GM18951 (cell line): Measurements from ENCODE around the gene PRSS27.
"Not testable (repeated sequence)": the region's sequence is repeated elsewhere in the genome, so short reads cannot be mapped to it uniquely, and the experiment has no call there.

Experiments used
- POLR2A ChIP-seq: IDR thresholded peaks from 4 replicates; pipeline ENCODE4 v1.6.1; 2011; ENCODE audit warnings: mild to moderate bottlenecking; ENCODE audit not compliant: insufficient read length, insufficient read depth; ENCODE audit errors: extremely low read depth
- in situ Hi-C: fragments of 300-500 bp; cut with MboI; formaldehyde crosslinking; loops from one replicate; pipeline ENCODE4 v1.12.0; 2022; ENCODE audit warnings: low sequenced_read_pairs, mixed read lengths, inconsistent platforms; ENCODE audit not compliant: unreplicated experiment

The PRSS27 gene

DNA sequence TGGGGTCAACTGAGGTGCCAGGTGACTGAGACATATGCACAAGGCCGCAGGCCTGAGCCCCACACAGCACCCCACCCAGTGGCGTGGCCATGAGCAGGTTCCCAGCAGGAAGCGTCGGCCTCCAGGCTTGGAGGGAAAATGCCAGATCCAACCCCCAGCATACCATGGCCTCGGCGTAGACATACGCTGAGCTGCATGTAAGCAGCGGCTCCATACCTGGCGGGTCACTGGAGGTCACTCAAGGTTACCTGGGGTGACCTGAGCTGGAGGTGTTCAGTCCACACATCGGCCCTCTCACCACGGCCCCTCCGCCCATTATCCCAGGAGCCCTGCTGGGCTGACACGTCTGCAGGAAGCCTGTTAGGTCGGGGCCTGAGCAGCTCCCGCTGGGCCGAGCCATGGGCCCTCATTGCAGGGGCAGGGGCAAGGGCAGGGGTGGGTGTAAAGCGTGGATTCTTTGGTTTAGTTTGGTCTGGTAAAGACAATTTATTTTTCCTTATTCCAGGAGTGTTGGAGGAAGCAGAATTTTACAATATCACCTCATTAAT is 22.5 kb downstream of the PRSS27 start:
- TF ChIP-seq POLR2A, result no peak
- in situ Hi-C loops, result no loop called here

DNA sequence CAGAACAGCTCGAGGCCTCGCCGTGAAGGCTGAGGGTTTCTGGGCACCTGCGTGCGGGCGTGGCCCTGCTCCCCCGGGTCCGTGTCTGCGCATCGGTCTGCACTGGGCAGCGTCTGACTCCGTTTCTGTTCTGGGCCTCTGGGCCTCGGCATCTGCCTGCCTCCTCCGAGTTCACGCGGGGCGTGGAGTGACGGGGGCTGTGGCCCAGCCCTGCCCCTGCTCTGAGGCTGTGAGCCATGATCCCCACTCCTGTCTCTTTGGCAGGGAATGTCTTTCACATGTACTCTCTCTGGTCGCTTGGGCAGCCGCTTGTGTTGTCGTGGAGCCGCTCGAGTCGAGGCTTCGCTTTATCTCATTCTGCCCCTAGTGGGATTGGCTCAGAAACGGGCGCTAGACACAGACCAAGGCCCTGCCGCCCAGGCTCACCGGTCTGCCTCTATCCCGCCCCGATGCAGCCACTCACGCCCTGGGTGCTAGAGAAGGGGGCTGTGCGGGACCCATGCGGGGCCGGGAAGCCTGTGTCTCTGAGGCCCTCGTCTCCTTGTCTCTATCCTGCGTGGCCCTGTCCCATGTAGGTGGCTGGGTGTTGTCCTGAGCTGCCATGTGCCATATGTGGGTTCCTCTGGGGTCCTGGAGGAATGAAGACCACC is 23.3 kb downstream of the PRSS27 start:
- in situ Hi-C loops, result not testable (repeated sequence)

DNA sequence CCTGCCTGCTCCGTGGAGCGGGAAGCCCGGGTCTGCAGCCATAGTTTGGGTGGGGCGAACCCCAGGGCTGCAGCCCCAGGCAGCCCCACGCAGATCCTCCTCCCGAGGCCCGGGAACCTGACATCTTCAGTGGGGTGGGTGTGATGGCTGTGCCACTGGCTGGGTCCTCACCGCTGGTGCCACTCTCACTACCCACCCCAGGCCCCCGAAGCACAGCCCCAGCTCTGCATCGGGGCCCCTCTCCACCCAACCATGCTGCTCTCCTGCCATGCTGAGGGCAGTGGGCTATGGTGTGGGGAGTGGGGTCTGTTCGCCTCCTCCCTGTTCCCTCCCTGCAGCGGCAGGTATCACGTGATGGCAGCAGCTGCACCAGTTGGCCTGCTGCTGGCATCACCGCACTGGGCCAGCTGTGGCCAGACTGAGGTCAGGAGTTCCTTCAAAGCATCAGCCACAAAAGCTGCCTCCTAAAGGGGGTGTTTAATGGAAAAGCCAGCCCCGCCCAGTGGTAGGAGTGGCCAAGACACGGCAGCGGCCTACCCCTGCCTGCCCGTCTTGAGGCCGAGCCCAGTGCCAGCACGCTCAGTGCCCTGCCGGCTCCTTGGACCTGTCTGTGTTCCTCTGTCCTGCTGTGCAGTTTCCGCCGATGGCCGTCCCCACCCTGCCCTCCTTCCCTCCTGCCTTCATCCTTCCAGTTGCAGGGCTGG is 26.9 kb downstream of the PRSS27 start:
- no peak for TF ChIP-seq POLR2A
- in situ Hi-C loops, result no loop called here

DNA sequence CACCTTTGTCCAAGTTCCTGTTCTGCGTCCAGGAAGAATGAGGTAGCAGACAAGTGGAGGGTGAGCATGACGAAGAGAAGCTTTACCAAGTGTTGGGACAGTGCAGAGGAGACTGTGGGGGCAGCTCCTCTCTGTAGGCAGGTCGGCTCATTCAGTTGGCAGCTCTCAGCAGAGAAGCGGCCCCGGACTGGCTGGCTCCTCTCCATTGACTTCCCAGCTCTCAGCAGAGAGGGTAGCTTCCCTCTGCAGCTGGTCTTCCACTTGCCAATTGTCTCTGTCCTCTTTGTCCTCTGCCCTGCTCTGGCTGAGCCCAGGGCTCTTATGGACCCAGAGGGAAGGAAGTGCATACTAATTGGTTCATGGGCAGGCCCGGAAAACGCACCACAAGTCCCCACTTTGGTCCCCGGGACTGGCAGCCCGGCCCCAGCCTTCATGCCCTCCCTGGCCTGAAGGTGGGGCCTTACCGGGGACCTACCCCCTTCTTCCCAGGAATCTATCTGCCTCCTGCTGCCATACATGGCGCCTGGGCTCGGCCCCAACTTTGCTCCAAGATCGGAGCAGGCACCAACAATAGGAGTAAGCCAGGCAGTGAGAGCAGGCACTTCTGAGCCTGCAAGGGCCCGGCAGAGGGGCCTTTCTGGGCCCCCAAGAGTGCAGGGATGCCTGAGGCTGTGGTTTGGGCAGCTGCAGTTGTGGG is 27.6 kb downstream of the PRSS27 start:
- TF ChIP-seq POLR2A, result no peak
- in situ Hi-C loops, result no loop called here

DNA sequence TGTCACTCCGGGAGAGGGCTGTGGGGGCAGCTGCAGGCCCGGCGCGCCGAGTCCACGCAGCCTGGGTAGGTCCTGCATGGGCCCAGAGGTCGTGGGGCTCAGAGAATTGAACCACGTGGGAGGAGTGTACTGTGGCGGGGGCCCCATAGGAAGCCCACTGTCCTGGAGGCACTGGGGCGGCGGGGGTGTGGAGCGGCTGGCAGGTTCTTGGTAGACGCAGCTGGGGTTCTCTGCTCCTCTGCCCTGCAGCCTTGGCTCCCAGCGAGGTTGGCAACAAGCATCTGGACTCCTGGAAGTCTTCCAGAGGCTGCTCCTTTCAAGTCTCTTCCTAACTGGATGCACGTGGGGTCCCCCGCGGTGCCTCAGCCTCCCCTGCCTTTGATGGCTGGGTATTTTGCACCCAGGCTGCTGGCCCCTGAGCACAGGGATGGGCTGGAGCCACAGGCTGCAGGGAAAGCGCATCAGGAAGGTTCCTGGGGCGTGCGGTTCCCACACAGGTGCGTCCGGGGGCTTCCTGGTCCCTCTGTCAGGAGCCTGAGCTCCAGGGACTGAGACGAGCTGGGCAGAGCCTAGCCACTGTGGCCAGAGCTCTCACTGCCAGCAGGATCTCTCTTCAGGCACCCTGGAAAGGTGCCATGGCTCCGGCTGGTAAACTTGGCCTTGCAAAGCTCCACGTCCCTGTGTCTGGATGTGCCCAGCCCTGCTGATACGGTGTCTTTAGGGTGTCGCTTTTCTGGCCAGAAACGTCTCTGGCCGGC is 28.4 kb downstream of the PRSS27 start:
- in situ Hi-C loops, result no loop called here
- TF ChIP-seq POLR2A, result no peak

DNA sequence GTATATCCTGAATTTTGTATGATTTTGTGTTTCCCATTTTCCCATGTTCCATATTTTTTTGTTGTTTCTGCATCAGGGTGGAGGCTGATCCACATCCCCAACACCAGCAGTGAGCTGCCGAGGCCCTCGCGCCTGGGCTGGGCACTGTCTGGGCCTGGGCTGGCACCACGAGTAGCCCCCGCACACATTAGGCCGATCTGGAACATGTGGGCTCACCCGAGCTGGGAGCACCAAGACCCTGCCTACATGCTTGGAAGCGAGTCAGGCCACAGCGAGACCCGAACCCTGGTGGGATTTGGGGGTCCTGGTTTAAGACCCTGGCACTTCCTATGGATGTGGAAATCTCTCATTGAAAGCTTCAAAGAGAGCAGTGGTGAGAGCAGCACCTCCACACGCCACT is 29.2 kb downstream of the PRSS27 start:
- in situ Hi-C loops, result no loop called here
- TF ChIP-seq POLR2A, result no peak

DNA sequence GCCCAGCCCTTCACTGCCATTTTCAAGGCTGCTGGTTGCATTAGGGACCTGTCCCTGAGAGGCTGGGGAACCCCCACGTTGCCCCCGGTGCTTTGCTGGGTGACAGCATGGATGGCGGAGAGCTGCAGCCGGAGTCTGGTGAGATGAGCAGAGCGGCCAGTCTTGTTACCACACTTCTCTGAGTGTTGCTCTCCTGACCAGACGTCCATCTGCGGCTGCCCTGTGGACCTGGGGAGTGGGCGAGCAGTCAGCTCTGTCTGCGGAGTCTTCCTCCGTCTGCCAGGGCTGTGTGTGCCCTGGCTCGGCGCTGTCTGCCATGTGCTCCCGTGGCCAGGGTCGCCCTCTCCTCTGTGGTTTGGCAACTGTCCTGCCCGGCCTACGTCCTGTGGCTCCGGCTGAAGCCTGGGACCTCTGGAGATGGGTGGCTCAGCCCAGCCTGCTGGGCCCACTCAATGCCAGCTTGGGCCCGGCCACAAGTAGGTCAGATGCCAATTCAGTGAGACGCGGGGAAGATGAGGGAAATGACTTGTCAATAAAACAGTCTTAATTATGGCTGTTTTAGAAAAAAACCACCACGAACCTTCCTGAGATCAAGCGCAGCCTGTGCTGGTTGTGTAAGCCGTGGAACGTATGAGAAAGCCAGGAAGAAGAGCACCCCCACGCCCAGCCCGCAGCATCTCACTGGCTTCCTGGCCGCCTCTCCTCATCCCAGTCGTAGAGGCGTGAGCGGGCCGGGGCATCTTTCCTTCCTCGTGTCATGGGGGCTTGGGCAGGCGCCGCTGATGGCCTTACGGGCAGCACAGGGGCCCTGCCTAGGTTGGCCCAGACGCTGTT is 29.8 kb downstream of the PRSS27 start:
- no peak for TF ChIP-seq POLR2A
- in situ Hi-C loops, result loop anchor here (5.0 kb wide), 1 partner anchor 83 kb away; no protein-coding TSS in a partner anchor

DNA sequence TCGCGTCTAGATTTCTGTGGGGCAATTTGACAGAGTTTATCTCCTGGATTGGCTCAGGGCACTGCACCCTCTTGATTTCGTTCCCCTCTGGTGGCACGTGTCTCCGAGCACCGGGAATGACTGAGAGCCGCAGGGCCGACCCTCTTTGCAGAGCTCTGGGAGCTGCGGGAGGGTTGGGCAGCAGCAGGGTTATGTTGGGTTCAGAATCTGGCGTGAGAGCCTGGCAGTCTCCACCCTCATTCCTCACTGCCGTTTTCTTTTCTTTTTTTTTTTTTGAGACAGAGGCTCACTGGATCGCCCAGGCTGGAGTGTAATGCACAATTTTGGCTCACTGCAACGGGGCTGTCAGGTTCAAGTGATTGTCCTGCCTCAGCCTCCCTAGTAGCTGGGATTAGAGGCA is 30.6 kb downstream of the PRSS27 start:
- in situ Hi-C loops, result loop anchor here (5.0 kb wide), 1 partner anchor 82 kb away; no protein-coding TSS in a partner anchor

DNA sequence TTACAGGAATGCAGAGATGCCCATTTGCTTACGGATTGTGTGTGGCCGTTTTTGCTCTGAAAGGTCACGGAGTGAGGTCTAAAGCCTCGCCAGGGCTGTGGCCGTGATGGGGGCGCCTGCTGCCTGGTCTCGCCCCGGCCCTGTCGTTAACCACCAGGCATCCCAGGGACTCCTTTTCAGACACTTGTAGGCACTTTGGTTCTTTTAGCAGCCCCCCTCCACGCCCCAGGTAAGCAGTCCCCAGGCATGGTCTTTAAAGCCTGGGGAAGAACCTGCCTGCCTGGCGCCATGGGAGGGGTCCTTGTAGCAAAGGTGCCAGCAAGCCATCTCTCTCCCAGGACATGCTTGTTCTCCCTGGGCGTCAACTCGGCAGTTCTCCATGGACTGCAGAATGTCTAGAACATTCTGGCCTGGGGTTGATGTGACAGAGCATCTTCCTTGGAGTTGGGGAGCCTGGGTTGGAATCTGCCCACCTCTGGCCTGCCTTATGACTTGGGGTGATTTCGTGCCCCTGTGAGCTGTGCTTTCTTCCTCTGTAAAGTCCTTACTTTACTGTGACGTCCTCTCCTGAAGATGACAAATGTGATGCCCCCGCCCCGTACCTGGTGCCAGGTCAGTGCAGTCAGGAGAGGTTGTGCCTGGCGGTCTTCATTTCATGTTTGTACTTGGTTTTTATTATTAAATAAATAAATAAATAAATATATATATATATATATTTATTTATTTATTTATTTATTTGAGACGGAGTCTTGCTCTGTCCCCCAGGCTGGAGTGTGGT is 32.3 kb downstream of the PRSS27 start:
- no peak for TF ChIP-seq POLR2A
- in situ Hi-C loops, result loop anchor here (5.0 kb wide), 1 partner anchor 80 kb away; no protein-coding TSS in a partner anchor

DNA sequence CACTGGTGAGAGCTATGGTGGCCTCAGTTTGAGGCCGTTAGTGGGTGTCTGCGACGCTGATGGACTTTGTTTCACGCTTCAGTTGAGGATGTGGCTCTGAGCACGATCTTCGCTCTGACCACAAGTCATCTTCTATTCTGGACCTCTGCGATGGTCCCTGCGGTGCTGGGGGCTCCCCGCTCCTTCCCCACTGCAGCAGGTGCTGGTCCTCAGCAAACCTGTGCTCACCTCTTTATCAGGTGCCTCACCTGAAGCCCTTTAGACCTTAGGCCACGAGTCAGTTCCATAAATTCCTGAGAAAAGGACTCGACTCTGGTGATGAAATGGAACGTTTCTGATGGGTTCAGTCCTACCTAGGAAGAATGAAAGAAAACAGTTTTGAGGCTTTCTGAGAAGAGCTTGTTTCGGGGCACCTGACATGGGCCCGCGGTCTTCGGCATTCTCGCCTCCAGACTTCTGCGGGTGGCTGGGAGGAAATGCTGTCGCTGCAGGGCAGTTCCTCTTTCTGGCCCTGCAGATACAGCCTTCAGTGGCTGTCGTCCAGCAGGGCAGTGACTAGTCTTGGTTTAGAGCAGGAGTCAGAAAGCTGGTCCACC is 33.0 kb downstream of the PRSS27 start:
- TF ChIP-seq POLR2A, result peak; percentile 28
- in situ Hi-C loops, result loop anchor here (5.0 kb wide), 1 partner anchor 80 kb away; no protein-coding TSS in a partner anchor

DNA sequence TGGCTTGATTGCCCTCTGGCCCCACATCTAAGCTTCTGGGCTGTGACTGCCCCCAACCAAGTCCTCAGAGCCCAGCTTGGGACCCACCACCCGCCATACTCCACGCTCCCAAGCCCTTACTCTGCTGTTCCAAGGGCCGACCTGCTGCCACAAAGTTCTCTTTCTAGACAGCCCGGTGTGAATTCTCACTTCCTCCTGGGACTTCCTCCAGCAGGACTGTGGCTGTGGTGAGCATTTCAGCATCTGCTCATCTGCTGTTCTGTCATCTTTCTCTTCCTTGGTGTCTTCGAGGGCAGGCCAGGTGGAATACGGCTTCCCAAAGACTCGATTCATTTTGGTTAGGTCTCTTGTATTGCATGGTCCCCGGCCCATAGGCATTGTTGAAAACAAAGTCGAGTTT is 33.9 kb downstream of the PRSS27 start:
- in situ Hi-C loops, result loop anchor here (5.0 kb wide), 1 partner anchor 79 kb away; no protein-coding TSS in a partner anchor

DNA sequence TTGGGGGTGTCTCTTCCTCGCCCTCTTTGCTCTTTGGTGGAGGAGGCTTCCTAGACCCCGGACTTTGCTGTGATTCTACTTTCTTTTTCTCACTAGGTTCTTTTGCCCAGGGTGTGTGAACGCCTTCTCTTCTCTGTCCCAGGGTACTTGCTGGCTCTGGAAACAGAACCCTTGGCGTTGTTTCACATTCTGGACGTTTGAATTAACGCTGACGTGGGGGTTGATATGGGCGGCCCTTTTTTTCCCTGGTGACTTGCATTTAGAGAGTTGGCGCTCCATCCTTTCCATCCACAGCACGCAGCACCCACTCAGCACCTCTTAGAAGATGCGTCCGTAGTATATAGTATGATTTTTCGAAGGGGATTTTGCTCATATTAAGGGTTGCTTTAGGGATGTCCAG is 37.0 kb downstream of the PRSS27 start:
- in situ Hi-C loops, result not testable (repeated sequence)
